DMS 273 (cell line): ENCODE measurements around the gene A1BG.

Experiments used
- DNase-seq: peaks from one replicate; lab custom pipeline; 2025; ENCODE audit not compliant: unreplicated experiment; lab: John Stamatoyannopoulos, UW

Gene A1BG

DNA sequence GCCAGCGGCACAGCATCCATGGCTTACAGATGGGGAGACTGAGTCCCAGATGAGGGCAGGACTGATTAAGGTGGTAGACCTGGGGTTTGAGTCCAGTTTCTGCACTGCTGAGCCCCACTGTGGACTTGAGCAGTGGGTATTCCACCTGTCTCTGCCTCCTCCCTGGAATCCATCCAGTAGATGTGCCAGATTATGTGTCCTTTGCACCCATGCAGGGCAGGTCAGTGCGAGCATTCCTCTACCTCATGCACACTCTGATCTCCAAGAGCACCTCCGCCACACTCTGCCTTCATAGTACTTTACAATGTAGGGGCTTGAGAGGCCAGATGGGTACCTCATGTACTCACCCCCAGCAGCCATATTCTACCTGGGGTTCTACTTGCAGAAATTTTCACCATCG is 16.5 kb downstream of the A1BG start:
- no peak for DNase-seq

- DNase-seq, result no peak
Measured at GRCh38 chr19:58336216-58336615, 17.1 kb downstream of the A1BG start.

GRCh38 chr19:58335630-58336029 is 17.7 kb downstream of the A1BG start:
- no peak for DNase-seq

- no peak for DNase-seq
Measured at GRCh38 chr19:58334691-58335249, 18.5 kb downstream of the A1BG start.

DNA sequence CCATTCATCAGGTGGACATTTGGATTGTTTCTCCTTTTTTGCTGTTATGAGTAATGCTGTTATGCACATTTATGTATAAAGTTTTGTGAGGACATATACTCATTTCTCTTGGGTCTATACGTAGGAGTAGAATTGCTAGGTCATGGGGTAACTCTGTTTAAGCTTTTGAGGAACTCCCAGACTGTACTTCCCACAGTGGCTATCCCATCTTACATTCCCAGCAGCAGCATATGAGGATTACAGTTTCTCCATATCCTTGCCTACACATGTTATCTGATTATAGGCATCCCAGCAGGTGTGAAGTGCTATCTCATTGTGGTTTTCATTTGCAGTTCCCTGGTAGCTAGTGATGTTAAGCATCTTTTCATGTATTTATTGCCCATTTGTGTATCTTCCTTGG is 20.6 kb downstream of the A1BG start:
- no peak for DNase-seq

DNA sequence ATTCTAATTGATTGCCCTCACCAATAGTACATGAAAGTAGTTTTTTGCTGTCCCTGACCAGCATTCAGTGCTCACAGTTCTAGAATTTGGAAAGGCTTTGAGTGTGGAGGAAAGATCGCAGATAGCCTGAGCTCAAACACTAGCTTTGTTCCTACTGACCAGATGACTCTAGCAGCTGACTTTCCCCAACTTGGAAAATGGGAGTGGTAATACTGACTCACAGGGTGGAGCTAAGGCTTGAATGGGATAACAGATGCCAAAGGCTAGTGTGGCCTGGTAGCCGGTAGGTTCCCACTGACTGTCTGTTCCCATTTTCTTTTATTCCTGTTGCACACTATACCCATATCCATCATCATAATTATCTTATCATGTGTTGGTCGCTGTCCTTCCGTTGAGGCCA is 22.8 kb downstream of the A1BG start:
- peak; percentile 68 for DNase-seq

DNA sequence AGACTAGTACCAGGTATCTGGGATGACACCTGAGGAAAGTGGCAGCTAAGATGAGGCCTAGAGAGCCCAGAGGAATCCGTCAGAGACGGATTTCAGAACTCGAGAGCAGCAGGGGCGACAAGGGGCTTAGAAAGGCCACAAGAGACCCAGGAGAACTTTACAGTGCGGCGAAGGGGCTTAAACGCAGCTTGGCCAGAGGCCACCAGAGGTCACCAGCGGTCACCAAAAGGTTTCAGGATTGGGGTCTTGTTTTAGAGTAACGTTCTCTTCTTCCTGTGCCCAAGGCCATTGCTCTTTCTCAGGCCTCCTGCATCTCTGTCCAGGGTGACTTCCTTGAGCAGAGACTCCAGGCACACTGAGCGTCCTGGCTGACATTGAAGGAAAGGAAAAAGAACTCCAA is 24.3 kb downstream of the A1BG start:
- peak; percentile 56 for DNase-seq

- DNase-seq, result peak; percentile 99
Measured at GRCh38 chr19:58326914-58327726, 26.2 kb downstream of the A1BG start, which contains the start of gene ZSCAN22. TSS of gene ZSCAN22 (plus strand) at chr19:58326994. CDS start at chr19:58334803, 7,809 bp downstream.

DNA sequence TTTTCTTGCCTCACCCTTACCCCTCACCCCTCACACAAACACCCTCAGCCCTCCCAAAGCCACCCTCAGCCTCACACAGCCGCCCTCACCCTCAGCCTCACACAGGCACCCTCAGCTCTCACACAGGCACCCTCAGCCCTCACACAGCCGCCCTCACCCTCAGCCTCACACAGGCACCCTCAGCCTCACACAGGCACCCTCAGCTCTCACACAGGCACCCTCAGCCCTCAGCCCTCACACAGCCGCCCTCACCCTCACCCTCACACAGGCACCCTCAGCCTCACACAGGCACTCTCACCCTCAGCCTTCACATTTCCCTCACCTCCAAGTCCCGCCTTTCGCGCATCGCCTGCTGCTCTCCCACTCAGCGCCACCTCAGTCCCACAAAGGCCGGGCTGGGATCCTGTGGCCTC is 26.8 kb downstream of the A1BG start:
- no peak for DNase-seq

GRCh38 chr19:58325311-58326022 is 27.8 kb downstream of the A1BG start:
- no peak for DNase-seq

DNA sequence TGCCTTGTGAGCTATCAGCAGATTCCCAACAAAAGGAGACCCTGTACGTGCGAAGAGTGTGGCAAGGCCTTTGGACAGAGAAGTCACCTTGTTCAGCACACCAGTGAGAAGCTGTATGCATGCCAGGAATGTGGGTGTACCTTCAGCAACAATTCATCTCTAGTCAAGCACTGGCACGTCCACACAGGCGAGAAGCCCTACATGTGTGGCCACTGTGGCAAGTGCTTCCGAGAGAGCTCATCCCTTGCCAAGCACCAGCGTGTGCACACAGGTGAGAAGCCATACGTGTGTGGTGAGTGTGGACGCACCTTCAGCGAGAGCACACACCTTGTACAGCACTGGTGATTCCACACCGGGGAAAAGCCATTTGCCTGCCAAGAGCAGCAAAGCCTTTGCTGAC is 34.1 kb downstream of the A1BG start:
- DNase-seq, result no peak

DNA sequence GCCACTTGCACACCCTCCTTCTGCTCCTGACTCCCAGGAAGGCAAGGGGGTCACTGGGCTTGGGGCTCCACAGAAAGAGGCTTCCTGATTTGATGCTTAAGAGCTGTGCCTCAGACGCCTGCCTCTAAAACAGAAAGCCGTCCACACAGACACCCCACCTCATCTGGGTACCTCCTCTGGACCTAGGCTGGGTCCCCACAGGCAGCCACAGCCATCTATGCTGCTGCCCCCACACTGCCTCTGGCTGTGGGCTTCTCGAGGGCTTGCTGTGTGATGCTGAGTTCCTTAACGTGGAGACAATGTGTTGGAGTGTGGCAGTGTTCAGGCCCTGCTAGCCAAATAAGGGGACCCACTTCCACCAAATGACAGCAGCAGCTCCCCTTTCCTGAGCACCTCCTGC is 35.0 kb downstream of the A1BG start:
- no peak for DNase-seq

DNA sequence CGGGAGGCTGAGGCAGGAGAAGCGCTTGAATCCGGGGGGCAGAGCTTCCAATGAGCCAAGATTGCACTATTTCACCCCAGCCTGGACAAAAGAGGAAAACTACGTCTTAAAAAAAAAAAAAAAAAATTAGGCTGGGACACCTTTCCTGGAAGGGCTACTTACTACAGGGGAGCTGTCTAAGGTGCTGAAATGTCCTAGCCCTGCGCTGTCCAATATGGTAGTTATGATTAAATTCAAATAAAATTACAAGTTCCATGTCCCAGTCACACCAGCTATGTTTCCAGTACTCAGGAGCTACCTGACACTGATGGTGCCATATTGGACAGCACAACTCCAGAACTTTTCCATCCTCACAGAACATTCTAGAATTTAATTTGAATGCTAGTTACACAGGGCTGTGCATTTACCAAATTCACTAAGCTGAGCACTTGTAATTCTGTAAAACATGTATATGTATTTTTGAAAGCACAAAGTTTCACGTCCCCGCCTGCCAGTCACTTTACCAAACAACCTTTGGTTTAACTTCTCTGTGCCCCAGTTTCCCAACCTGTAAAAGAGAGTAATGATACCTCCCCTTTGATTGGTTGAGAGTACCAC is 35.7 kb downstream of the A1BG start:
- DNase-seq, result peak; percentile 27

GRCh38 chr19:58315580-58315979 is 37.7 kb downstream of the A1BG start:
- DNase-seq, result no peak

- DNase-seq, result peak; percentile 70
Measured at GRCh38 chr19:58311345-58311865, 41.9 kb downstream of the A1BG start.

DNA sequence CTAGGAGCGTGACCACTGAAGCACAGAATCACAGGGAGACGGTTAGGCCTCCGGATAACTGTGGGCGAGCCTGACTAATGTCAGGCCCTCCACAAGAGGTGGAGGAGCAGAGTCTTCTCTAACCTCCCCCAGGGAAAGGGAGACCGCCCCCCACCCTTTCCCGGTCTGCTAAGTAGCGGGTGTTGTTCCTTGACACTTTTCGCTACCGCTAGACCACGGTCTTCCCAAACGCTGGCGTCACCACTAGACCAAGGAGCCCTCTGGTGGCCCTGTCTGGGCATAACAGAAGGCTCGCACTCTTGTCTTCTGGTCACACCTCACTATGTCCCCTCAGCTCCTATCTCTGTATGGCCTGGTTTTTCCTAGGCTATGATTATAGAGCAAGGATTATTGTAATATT is 42.6 kb downstream of the A1BG start:
- peak; percentile 14 for DNase-seq

- no peak for DNase-seq
Measured at GRCh38 chr19:58307736-58308135, 45.6 kb downstream of the A1BG start.

DNA sequence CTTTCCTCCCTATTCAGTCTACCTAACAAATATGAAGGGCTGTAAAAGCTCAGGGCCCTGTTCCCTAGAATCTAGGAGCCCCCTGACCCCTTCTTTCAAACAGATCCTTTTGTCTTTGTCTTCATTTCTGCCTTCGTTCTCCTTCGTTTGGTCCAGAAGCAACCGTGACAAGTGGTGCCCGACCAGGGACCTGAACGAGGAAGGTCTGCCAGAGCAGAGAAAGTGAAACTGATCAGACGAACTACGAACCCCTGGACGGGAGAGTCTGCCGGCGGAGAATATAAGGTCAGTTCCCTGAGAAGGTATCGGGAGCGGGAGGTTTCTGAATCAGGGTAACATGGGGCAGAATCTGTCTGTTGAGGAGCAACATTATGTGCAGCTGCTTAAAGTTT is 47.4 kb downstream of the A1BG start:
- DNase-seq, result peak; percentile 33

DNA sequence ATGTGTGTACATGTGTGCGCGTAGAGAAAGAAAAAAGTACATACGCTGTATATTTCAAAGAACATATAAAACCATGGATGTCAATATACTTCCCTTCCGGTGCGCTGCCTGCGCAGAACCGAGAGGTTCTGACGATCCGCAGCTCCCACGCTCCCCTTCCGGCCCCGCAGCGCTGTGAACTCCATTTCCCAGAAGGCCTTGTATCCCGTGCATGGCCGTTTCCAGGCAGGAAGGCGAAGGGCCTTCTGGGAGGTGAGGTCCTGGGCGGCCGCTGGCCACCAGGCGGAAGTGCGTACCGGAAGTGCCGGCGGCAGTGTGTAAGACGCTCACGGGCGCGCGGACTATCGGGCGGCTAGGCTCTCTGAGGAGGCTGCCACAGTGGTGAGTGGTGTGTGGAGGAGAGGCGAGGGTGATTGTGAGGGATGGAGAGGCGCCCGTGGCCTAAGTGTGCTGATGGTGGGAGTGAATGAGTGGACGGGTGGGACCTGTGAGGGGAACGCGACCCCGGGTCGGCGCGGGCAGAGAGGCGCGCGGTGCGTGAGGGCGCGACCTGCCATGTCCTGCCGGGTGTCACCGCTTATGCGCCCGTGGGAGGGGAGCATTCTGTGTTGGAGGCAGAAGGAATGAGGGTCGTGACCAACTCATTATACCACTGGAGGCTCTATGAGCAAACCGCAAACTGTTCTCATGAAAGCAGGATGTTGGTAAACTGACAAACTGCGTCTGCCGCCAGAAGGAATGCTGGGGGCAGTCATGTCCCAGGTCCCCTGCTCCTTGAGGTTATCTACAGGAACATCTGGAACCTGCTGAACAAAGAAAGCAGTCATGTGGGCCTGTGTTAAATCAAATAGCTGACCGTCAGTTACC is 48.0 kb downstream of the A1BG start, which contains the start of gene ERVK3-1:
ERVK3-1 (plus strand) TSS at position 313 of the 867 bp plus-strand sequence. CDS start 6,792 bp downstream, outside the sequence.
- peak; percentile 99 for DNase-seq

GRCh38 chr19:58304748-58305064 is 48.6 kb downstream of the A1BG start:
- peak; percentile 71 for DNase-seq
